Right lung (tissue), 5 donors: ENCODE results near the gene SLC25A23. TPM values are rescaled to one million over a fixed set of nuclear protein-coding genes. Genes with fewer than 3 reads are reported as not detected.
A peak's percentile ranks its signal among the peaks of the same experiment; 100 is the strongest.
"Not testable (repeated sequence)": the region's sequence is repeated elsewhere in the genome, so short reads cannot be mapped to it uniquely, and the experiment has no call there.

Experiments used
- DNase-seq, 2 donors: peaks; one replicate each; pipeline ENCODE4 v3.0.0-alpha.2; 2013
- polyA plus RNA-seq, 5 donors: library from polyadenylated mRNA; unstranded; fragments of 120-200 nt; gene quantifications; one replicate each; pipeline versions ENCODE4 v1.2.1 to v1.2.3, GENCODE V29; 2013; ENCODE audit warnings: inconsistent platforms in 1 of 5, low replicate concordance in 1 of 5; ENCODE audit not compliant: insufficient read length in 5 of 5, insufficient read depth in 1 of 5

SLC25A23 gene
- polyA plus RNA-seq, 5 donors, result 44.7 to 62.3 (median 49.6) TPM

- no peak for DNase-seq
These were observed 50.2 kb downstream of the SLC25A23 start for GRCh38 chr19:6409346-6409745.

- no peak for DNase-seq
These were observed 53.2 kb downstream of the SLC25A23 start for GRCh38 chr19:6406401-6406800.

- peak in 1 of 2 donors; percentile 77 for DNase-seq
These were observed 56.6 kb downstream of the SLC25A23 start for GRCh38 chr19:6402837-6403608.

- DNase-seq, result no peak
These were observed 57.5 kb downstream of the SLC25A23 start for GRCh38 chr19:6402058-6402457.

- DNase-seq, result not testable (repeated sequence)
These were observed 59.3 kb downstream of the SLC25A23 start for GRCh38 chr19:6400062-6400944.

GRCh38 chr19:6396305-6396704 is 63.3 kb downstream of the SLC25A23 start:
- DNase-seq, result no peak

- DNase-seq, result no peak
These were observed 64.8 kb downstream of the SLC25A23 start for GRCh38 chr19:6394831-6395230.

- DNase-seq, result no peak
These were observed 65.6 kb downstream of the SLC25A23 start for GRCh38 chr19:6393983-6394412.

- DNase-seq, result peak; percentile 99
These were observed 66.3 kb downstream of the SLC25A23 start, which contains the start of gene GTF2F1 for GRCh38 chr19:6393074-6393982. Gene GTF2F1 (minus strand): TSS chr19:6393164. CDS start chr19:6392995, 169 bp downstream.

GRCh38 chr19:6392221-6393073 is 67.1 kb downstream of the SLC25A23 start:
- DNase-seq, result no peak

Other genes starting within 250 kb of the SLC25A23 start
- gene MLLT1, start 179.8 kb downstream of the SLC25A23 start, polyA plus RNA-seq, result 100 to 1,000 TPM in 2 of 5 donors, 10 to 100 TPM in 3; 61.4 to 124 (median 79.8) TPM
- gene ACER1, start 126.2 kb downstream of the SLC25A23 start, polyA plus RNA-seq, result under 1 TPM in 4 of 5 donors, not detected in 1; 0.10 to 0.24 (median 0.23) TPM
- gene CLPP, start 98.3 kb downstream of the SLC25A23 start, polyA plus RNA-seq, result 10 to 100 TPM; 40.8 to 78.4 (median 50.9) TPM
- 10 to 100 TPM; 25.6 to 98.1 (median 53.9) TPM for gene ALKBH7, start 87.0 kb downstream of the SLC25A23 start, polyA plus RNA-seq
- gene PSPN, start 83.9 kb downstream of the SLC25A23 start, polyA plus RNA-seq, result 1 to 10 TPM; 1.7 to 3.2 (median 2.1) TPM
- gene GTF2F1, start 66.6 kb downstream of the SLC25A23 start, polyA plus RNA-seq, result 10 to 100 TPM; 62.7 to 90.2 (median 74.5) TPM
- 100 to 1,000 TPM; 211 to 355 (median 257) TPM for gene KHSRP, start 35.0 kb downstream of the SLC25A23 start, polyA plus RNA-seq
- gene SLC25A41, start 26.0 kb downstream of the SLC25A23 start, polyA plus RNA-seq, result 1 to 10 TPM in 1 of 5 donors, under 1 TPM in 4; 0.26 to 1.3 (median 0.57) TPM
- gene CRB3, start 4.5 kb upstream of the SLC25A23 start, polyA plus RNA-seq, result 10 to 100 TPM; 13.1 to 23.4 (median 18.0) TPM
- 10 to 100 TPM; 14.6 to 23.3 (median 16.6) TPM for gene DENND1C, start 22.0 kb upstream of the SLC25A23 start, polyA plus RNA-seq
- 1 to 10 TPM; 2.3 to 6.8 (median 3.4) TPM for gene TUBB4A, start 42.5 kb upstream of the SLC25A23 start, polyA plus RNA-seq
- gene TNFSF9, start 71.2 kb upstream of the SLC25A23 start, polyA plus RNA-seq, result under 1 TPM; 0.15 to 0.83 (median 0.23) TPM
- gene CD70, start 131.4 kb upstream of the SLC25A23 start, polyA plus RNA-seq, result under 1 TPM in 3 of 5 donors, not detected in 2; 0.13 to 0.54 (median 0.35) TPM
- gene TNFSF14, start 210.4 kb upstream of the SLC25A23 start, polyA plus RNA-seq, result 1 to 10 TPM in 1 of 5 donors, under 1 TPM in 4; 0.18 to 1.0 (median 0.28) TPM